Parathyroid adenoma (tissue), 2 donors: Measurements from ENCODE around the gene MLIP.

Source experiments
- H2AFZ ChIP-seq: fragments of 300-600 bp; sonication (generic); one replicate; pipeline ENCODE4 v1.7.0; 2017; ENCODE audit warnings: antibody characterized with exemption, mild to moderate bottlenecking
- H3K27ac ChIP-seq: fragments of 300-600 bp; sonication (generic); one replicate; pipeline ENCODE4 v1.7.0; 2017
- H3K27me3 ChIP-seq: fragments of 300-600 bp; sonication (generic); one replicate; pipeline ENCODE4 v1.7.0; 2017; ENCODE audit warnings: low read length; ENCODE audit not compliant: control insufficient read depth, insufficient read depth
- H3K36me3 ChIP-seq: fragments of 300-600 bp; sonication (generic); one replicate; pipeline ENCODE4 v1.7.0; 2017; ENCODE audit warnings: low read length; ENCODE audit not compliant: control insufficient read depth, insufficient read depth
- H3K4me1 ChIP-seq: fragments of 300-600 bp; sonication (generic); one replicate; pipeline ENCODE4 v1.7.0; 2017; ENCODE audit warnings: control low read depth
- H3K4me2 ChIP-seq: fragments of 300-600 bp; sonication (generic); one replicate; pipeline ENCODE4 v1.7.0; 2017; ENCODE audit warnings: low read length
- H3K4me3 ChIP-seq: fragments of 300-600 bp; sonication (generic); one replicate; pipeline ENCODE4 v1.7.0; 2017; ENCODE audit warnings: low read depth, low read length
- H3K79me2 ChIP-seq: fragments of 300-600 bp; sonication (generic); one replicate; pipeline ENCODE4 v1.7.0; 2017; ENCODE audit warnings: control low read depth
- H3K9ac ChIP-seq: fragments of 300-600 bp; sonication (generic); one replicate; pipeline ENCODE4 v1.7.0; 2017; ENCODE audit warnings: mild to moderate bottlenecking
- H3K9me3 ChIP-seq: fragments of 300-600 bp; sonication (generic); one replicate; pipeline ENCODE4 v1.7.0; 2017; ENCODE audit warnings: low read length; ENCODE audit not compliant: control insufficient read depth
- CTCF ChIP-seq: fragments of 300-600 bp; sonication (generic); IDR thresholded peaks from one replicate; pipeline ENCODE4 v1.7.0; 2017; ENCODE audit warnings: antibody characterized with exemption, mild to moderate bottlenecking
- donor health status: primary hyperparathyroidism.

MLIP gene

DNA sequence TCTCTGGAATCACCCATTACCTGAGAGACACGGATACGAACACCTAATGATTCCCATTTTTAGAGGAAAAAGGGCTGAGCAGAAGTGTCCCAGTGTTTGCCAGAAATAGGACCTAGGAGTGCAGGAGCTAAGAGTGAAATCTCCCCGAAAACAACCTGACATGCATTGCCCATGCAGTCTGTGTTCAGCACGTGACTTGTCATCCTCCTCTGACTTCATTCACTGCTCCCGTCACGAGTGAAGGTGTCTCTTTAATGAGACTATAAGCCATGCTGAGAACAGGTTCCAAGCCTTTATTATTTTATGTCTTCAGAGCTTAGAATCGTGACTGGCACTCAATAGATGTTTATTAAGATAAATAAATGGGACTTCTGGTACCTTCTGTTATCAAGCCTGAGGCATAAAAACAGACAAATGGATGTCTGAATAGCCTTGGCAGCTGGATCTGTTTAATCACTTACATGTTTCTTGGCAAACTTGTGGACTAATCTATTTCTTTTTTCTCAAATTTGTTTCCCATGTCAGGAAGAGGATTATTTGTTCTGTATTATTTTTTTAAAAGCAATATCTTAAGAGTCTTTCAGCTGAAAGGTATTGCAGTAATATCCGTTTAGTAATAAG lies 3.7 kb upstream of the MLIP start:
- Histone ChIP-seq H3K4me3 (no peak overlapping the region), H3K9ac (no peak overlapping the region), H3K9me3 (no peaks in the 10 kb centered on the region)

DNA sequence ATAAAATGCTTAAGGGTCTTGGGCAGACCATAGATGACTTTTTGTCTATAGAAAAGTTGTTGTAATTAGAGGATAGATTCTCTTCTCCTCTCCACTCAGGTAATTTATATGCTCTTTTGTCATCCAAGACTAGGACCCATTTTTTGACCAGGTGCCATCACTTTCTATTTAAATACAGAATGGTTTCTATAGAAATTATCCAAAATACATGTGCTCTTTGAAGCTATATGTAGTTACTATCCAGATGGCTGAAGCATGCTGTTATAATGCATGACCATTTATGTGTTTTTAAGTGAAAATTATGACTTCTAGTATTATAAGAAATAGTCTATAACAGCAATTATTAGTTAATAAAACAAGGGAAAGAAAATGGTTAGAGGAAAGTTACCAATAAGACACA lies 3.0 kb upstream of the MLIP start:
- H2AFZ ChIP-seq: no peak overlapping the region
- H3K4me3 ChIP-seq: no peak overlapping the region
- no peaks in the 10 kb centered on the region for H3K79me2 ChIP-seq
- H3K27ac ChIP-seq: no peak overlapping the region
- no peaks in the 10 kb centered on the region for H3K36me3 ChIP-seq
- H3K27me3 ChIP-seq: no peaks in the 10 kb centered on the region
- no peak for TF ChIP-seq CTCF
- no peaks in the 10 kb centered on the region for H3K9me3 ChIP-seq
- H3K9ac ChIP-seq: no peak overlapping the region
- no peaks in the 10 kb centered on the region for H3K4me1 ChIP-seq
- no peak overlapping the region for H3K4me2 ChIP-seq

More for the DNA sequence above, 3.7 kb upstream of the MLIP start:
- H3K36me3 ChIP-seq: no peaks in the 10 kb centered on the region
- no peaks in the 10 kb centered on the region for H3K79me2 ChIP-seq
- no peak overlapping the region for H3K27ac ChIP-seq
- H3K27me3 ChIP-seq: no peaks in the 10 kb centered on the region
- TF ChIP-seq CTCF: no peak
- no peak overlapping the region for H3K4me2 ChIP-seq
- H3K4me1 ChIP-seq: no peaks in the 10 kb centered on the region
- H2AFZ ChIP-seq: no peak overlapping the region

DNA sequence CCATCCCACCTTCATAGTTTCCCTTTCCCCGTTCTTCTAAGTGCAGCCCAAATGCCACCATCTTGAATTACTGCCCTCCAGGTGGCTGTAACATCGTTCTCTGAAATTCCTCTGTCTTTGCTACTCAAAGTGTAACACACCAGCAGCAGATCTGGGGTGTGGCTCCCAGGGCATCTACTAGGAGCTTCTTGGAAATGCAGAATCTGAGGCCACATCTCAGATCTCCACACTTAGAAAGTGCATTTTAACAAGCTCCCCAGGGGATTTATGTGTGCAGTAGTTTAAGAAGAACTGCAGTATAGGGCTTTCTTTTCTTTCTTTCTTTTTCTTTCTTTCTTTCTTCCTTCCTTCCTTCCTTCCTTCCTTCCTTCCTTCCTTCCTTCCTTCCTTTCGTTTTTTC lies 1.7 kb upstream of the MLIP start:
- no peaks in the 10 kb centered on the region for H3K9me3 ChIP-seq

GRCh38 chr6:54112151-54112650 lies 958 bp downstream of the MLIP start:
- no peaks in the 10 kb centered on the region for H3K4me1 ChIP-seq
- H3K27me3 ChIP-seq: no peaks in the 10 kb centered on the region
- no peak overlapping the region for H2AFZ ChIP-seq
- no peak overlapping the region for H3K27ac ChIP-seq
- H3K36me3 ChIP-seq: no peaks in the 10 kb centered on the region
- H3K9ac ChIP-seq: no peak overlapping the region
- TF ChIP-seq CTCF: no peak
- no peak overlapping the region for H3K4me3 ChIP-seq
- H3K79me2 ChIP-seq: no peaks in the 10 kb centered on the region
- H3K9me3 ChIP-seq: no peaks in the 10 kb centered on the region
- H3K4me2 ChIP-seq: no peak overlapping the region

More for the DNA sequence above, 1.7 kb upstream of the MLIP start:
- no peak overlapping the region for H3K4me2 ChIP-seq
- H3K79me2 ChIP-seq: no peaks in the 10 kb centered on the region
- no peak overlapping the region for H3K27ac ChIP-seq
- no peaks in the 10 kb centered on the region for H3K27me3 ChIP-seq
- H3K4me3 ChIP-seq: no peak overlapping the region
- H3K9ac ChIP-seq: no peak overlapping the region
- no peak for TF ChIP-seq CTCF
- H3K36me3 ChIP-seq: no peaks in the 10 kb centered on the region
- no peaks in the 10 kb centered on the region for H3K4me1 ChIP-seq
- no peak overlapping the region for H2AFZ ChIP-seq

- Histone ChIP-seq H3K9me3 (no peaks in the 10 kb centered on the region), H3K79me2 (no peaks in the 10 kb centered on the region), H3K27ac (no peak overlapping the region), H2AFZ (no peak overlapping the region), H3K4me3 (no peak overlapping the region), H3K36me3 (no peaks in the 10 kb centered on the region), H3K4me1 (no peaks in the 10 kb centered on the region), H3K4me2 (no peak overlapping the region), H3K27me3 (no peaks in the 10 kb centered on the region), H3K9ac (no peak overlapping the region)
- no peak for TF ChIP-seq CTCF
Measured at GRCh38 chr6:54114991-54115390, 3.7 kb downstream of the MLIP start.
